ENCODE data around the gene ZC3H7A. TPM values are rescaled to one million over a fixed set of nuclear protein-coding genes. Genes with fewer than 3 reads are reported as not detected.

ZC3H7A gene
- total RNA-seq, 1 donor from 2014 or later, result 63.9 TPM

- DNase-seq (ENCODE audit: low spot score, unreplicated experiment), result no peak
- TF ChIP-seq CTCF (IDR thresholded peaks at IDR 0.05; ENCODE audit: unreplicated experiment), result no peak
- Mint-ChIP-seq H3K4me3 (ENCODE audit: low read depth) (peak overlapping the region; percentile 86), H3K27ac (peak overlapping the region; percentile 99), H3K9me3 (ENCODE audit: low read depth) (no peaks in the 10 kb centered on the region), H3K27me3 (no peaks in the 10 kb centered on the region), H3K36me3 (ENCODE audit: insufficient read depth) (peaks cover 4% of the 10 kb centered on the region), H3K4me1 (ENCODE audit: low read depth) (peaks cover 29% of the 10 kb centered on the region)
Observed at GRCh38 chr16:11799017-11799381, 1.9 kb upstream of the ZC3H7A start.

DNA sequence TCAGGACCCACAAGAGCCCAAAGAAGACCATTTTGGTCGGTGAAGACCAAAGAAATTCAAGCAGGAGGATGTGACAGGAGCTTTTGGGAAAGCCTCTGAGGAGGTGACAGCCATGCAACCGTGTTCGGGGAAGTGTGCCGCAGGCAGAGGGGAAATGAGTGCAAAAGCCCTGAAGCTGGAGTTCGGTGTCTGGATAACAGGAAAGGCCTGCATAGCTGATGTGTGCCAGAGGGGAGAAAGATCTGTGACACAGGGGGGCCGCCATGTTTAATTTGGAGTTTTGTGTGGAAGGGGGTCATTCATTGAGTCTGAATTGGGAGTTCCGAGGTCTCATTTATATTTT is 870 bp upstream of the ZC3H7A start:
- Mint-ChIP-seq H3K4me3 (ENCODE audit: low read depth) (peak overlapping the region; percentile 86), H3K27ac (peak overlapping the region; percentile 99), H3K9me3 (ENCODE audit: low read depth) (no peaks in the 10 kb centered on the region), H3K27me3 (no peaks in the 10 kb centered on the region), H3K4me1 (ENCODE audit: low read depth) (peaks cover 36% of the 10 kb centered on the region), H3K36me3 (ENCODE audit: insufficient read depth) (peaks cover 5% of the 10 kb centered on the region)
- no peak for TF ChIP-seq CTCF (IDR thresholded peaks at IDR 0.05; ENCODE audit: unreplicated experiment)
- no peak for DNase-seq (ENCODE audit: low spot score, unreplicated experiment)

- Mint-ChIP-seq H3K36me3 (ENCODE audit: insufficient read depth) (peaks cover 5% of the 10 kb centered on the region), H3K9me3 (ENCODE audit: low read depth) (no peaks in the 10 kb centered on the region), H3K4me1 (ENCODE audit: low read depth) (peaks cover 50% of the 10 kb centered on the region), H3K27me3 (no peaks in the 10 kb centered on the region), H3K27ac (peak overlapping the region; percentile 94), H3K4me3 (ENCODE audit: low read depth) (peak overlapping the region; percentile 87)
- DNase-seq (ENCODE audit: low spot score, unreplicated experiment), result peak; percentile 36
- TF ChIP-seq CTCF (IDR thresholded peaks at IDR 0.05; ENCODE audit: unreplicated experiment), result no peak
Observed at GRCh38 chr16:11796227-11797165, 562 bp downstream of the ZC3H7A start.

DNA sequence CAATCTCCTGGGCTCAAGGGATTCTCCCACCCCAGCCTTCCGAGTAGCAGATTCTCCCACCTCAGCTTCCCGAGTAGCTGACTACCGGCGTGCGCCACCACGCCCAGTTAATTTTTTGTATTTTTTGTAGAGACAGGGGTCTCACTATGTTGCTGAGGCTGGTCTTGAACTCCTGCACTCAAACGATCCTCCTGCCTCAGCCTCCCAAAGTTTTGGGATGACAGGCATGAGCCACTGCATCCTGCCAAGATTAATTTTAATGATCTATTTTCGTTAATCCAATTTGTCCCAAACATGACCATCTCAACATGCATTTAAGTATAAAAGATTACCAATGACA is 1.2 kb downstream of the ZC3H7A start:
- peak overlapping the region; percentile 87 for H3K4me3 Mint-ChIP-seq (ENCODE audit: low read depth)
- peaks cover 6% of the 10 kb centered on the region for H3K36me3 Mint-ChIP-seq (ENCODE audit: insufficient read depth)
- DNase-seq (ENCODE audit: low spot score, unreplicated experiment), result no peak
- no peaks in the 10 kb centered on the region for H3K9me3 Mint-ChIP-seq (ENCODE audit: low read depth)
- peak overlapping the region; percentile 94 for H3K27ac Mint-ChIP-seq
- H3K27me3 Mint-ChIP-seq, result no peaks in the 10 kb centered on the region
- no peak for TF ChIP-seq CTCF (IDR thresholded peaks at IDR 0.05; ENCODE audit: unreplicated experiment)
- peaks cover 55% of the 10 kb centered on the region for H3K4me1 Mint-ChIP-seq (ENCODE audit: low read depth)

- Mint-ChIP-seq H3K27me3 (no peaks in the 10 kb centered on the region), H3K9me3 (ENCODE audit: low read depth) (no peaks in the 10 kb centered on the region), H3K4me3 (ENCODE audit: low read depth) (peak overlapping the region; percentile 87), H3K4me1 (ENCODE audit: low read depth) (peaks cover 55% of the 10 kb centered on the region), H3K36me3 (ENCODE audit: insufficient read depth) (peaks cover 7% of the 10 kb centered on the region), H3K27ac (peak overlapping the region; percentile 61)
- DNase-seq (ENCODE audit: low spot score, unreplicated experiment), result no peak
- TF ChIP-seq CTCF (IDR thresholded peaks at IDR 0.05; ENCODE audit: unreplicated experiment), result no peak
Observed at GRCh38 chr16:11794996-11795886, 1.8 kb downstream of the ZC3H7A start.
